D721Med (cell line): Measurements from ENCODE around the gene MED27.

Experiments used
- DNase-seq: peaks from one replicate; pipeline ENCODE4 v3.0.0; 2011; ENCODE audit warnings: low spot score; ENCODE audit not compliant: insufficient read length
- FAIRE-seq: peaks from 2 replicates; lab custom pipeline; 2011; peaks lifted over from hg19 to GRCh38; lab: Jason Lieb, UNC
- CTCF ChIP-seq: IDR thresholded peaks from 2 replicates; pipeline ENCODE4 v1.5.1; 2012; ENCODE audit warnings: mild to moderate bottlenecking, control low read depth; ENCODE audit not compliant: insufficient read depth; ENCODE audit errors: missing control alignments

Gene MED27

DNA sequence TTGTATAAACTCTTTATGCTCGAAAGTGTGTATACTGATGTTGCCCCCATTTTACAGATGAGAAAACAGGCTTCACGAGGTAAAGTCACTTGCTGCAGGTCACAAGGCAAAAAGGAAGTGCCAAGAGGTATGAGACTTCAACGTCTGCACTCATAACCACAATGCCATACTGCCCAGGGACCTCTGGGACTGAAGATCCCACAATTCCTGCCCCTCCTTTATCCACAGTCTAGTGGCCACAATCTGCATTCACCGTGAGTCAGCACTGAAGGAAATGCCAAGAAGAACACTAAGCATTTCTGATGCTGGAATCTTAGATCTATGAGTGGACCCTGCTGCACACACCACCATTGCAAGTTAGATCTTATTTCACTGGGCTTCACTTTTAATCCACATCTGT, 37.3 kb downstream of the MED27 start:
- TF ChIP-seq CTCF = no peak
- FAIRE-seq (no peak), DNase-seq (no peak)

GRCh38 chr9:132041798-132042197, 37.9 kb downstream of the MED27 start:
- FAIRE-seq = no peak
- DNase-seq = no peak
- no peak for TF ChIP-seq CTCF

GRCh38 chr9:132040808-132041207, 38.9 kb downstream of the MED27 start:
- no peak for FAIRE-seq
- no peak for TF ChIP-seq CTCF
- no peak for DNase-seq

DNA sequence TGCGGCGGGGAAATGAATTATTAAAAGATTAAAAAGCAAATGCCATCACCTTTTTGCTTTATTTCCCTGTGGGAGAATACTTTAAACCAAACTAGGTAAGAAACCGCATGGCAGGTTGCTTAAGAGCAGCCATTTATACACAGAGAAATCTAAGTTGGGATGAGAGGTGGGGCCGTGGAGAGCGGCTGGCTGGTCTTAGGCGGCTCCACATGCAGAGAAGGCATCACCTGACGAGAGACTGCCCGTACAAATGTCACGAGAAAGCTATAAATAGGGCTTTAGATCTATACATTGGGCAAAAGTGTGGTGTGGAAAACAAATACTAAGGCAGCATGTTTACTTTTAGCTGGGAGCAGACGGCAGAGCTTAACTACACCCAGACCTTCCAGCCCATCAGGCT, 39.4 kb downstream of the MED27 start:
- FAIRE-seq (no peak), DNase-seq (no peak)
- TF ChIP-seq CTCF = no peak

- DNase-seq = no peak
- no peak for TF ChIP-seq CTCF
- no peak for FAIRE-seq
These were observed 40.4 kb downstream of the MED27 start for GRCh38 chr9:132039284-132039683.

GRCh38 chr9:132037458-132037857, 42.2 kb downstream of the MED27 start:
- DNase-seq (no peak), FAIRE-seq (no peak)
- TF ChIP-seq CTCF = no peak

- TF ChIP-seq CTCF = no peak
- no peak for DNase-seq
- no peak for FAIRE-seq
These were observed 43.1 kb downstream of the MED27 start for GRCh38 chr9:132036521-132036920.
